ENCODE results near the gene SPON1. TPM values are rescaled to one million over a fixed set of nuclear protein-coding genes. Genes with fewer than 3 reads are reported as not detected.
"Not testable (repeated sequence)": the region's sequence is repeated elsewhere in the genome, so short reads cannot be mapped to it uniquely, and the experiment has no call there.

Gene SPON1
- total RNA-seq, 2 experiments from 2014 or later = 0.22 to 0.31 TPM

GRCh38 chr11:13929395-13929891 lies 33.1 kb upstream of the SPON1 start:
- ChIA-PET POLR2A (no interaction called here), CTCF (no interaction called here)
- Mint-ChIP-seq H3K36me3 (peaks cover 5% of the 10 kb centered on the region), H3K4me3 (no peak overlapping the region), H3K9me3 (peaks cover 16% of the 10 kb centered on the region), H3K4me1 (ENCODE audit: low read depth) (peaks cover 26% of the 10 kb centered on the region), H3K27me3 (no peaks in the 10 kb centered on the region), H3K27ac (no peak overlapping the region)
- intact Hi-C loops (cut with micrococcal nuclease) = loop anchor here (2.0 kb wide), 1 partner anchor 61 kb away; no protein-coding TSS in a partner anchor
- no peak for DNase-seq

- H3K27ac Mint-ChIP-seq = no peak overlapping the region
Observed at GRCh38 chr11:13931356-13931755, 31.2 kb upstream of the SPON1 start.

GRCh38 chr11:13937154-13937553 lies 25.4 kb upstream of the SPON1 start:
- DNase-seq; intact Hi-C loops (cut with micrococcal nuclease); POLR2A ChIA-PET; H3K27ac Mint-ChIP-seq; H3K36me3 Mint-ChIP-seq; CTCF ChIA-PET; H3K4me3 Mint-ChIP-seq; H3K27me3 Mint-ChIP-seq: not testable (repeated sequence)
- Mint-ChIP-seq H3K4me1 (ENCODE audit: low read depth) (peaks cover 33% of the 10 kb centered on the region), H3K9me3 (peaks cover 33% of the 10 kb centered on the region)

More at GRCh38 chr11:13931356-13931755, 31.2 kb upstream of the SPON1 start:
- no peaks in the 10 kb centered on the region for H3K27me3 Mint-ChIP-seq
- peaks cover 5% of the 10 kb centered on the region for H3K36me3 Mint-ChIP-seq
- no peak for DNase-seq
- ChIA-PET POLR2A (no interaction called here), CTCF (interaction anchor here (0.6 kb wide), 1 partner anchor 286 kb away, joined by 3 read pairs; no protein-coding TSS in a partner anchor)
- H3K9me3 Mint-ChIP-seq = peaks cover 20% of the 10 kb centered on the region
- no peak overlapping the region for H3K4me3 Mint-ChIP-seq
- intact Hi-C loops (cut with micrococcal nuclease) = no loop called here
- H3K4me1 Mint-ChIP-seq (ENCODE audit: low read depth) = peaks cover 12% of the 10 kb centered on the region

- peak; percentile 25 for DNase-seq
- H3K36me3 Mint-ChIP-seq; H3K4me3 Mint-ChIP-seq; H3K27me3 Mint-ChIP-seq; H3K27ac Mint-ChIP-seq; intact Hi-C loops (cut with micrococcal nuclease); POLR2A ChIA-PET: not testable (repeated sequence)
- Mint-ChIP-seq H3K4me1 (ENCODE audit: low read depth) (peaks cover 42% of the 10 kb centered on the region), H3K9me3 (peaks cover 26% of the 10 kb centered on the region)
- CTCF ChIA-PET = interaction anchor here (1.0 kb wide), 1 partner anchor 312 kb away, joined by 4 read pairs; no protein-coding TSS in a partner anchor
Observed at GRCh38 chr11:13938829-13939228, 23.7 kb upstream of the SPON1 start.

- Mint-ChIP-seq H3K27ac (peak overlapping the region; percentile 34), H3K36me3 (peaks cover 5% of the 10 kb centered on the region), H3K9me3 (peaks cover 17% of the 10 kb centered on the region), H3K27me3 (no peaks in the 10 kb centered on the region), H3K4me1 (ENCODE audit: low read depth) (peaks cover 45% of the 10 kb centered on the region), H3K4me3 (no peak overlapping the region)
- ChIA-PET POLR2A (no interaction called here), CTCF (interaction anchor here (0.5 to 1.0 kb wide), 4 partner anchors 10 to 168 kb away, joined by 3 read pairs; no protein-coding TSS in a partner anchor)
- DNase-seq = peak; percentile 42
- intact Hi-C loops (cut with micrococcal nuclease) = loop anchor here (5.0 kb wide), 1 partner anchor 78 kb away; no protein-coding TSS in a partner anchor
Observed at GRCh38 chr11:13939961-13940906, 22.3 kb upstream of the SPON1 start.

- Mint-ChIP-seq H3K9me3 (peaks cover 17% of the 10 kb centered on the region), H3K4me1 (ENCODE audit: low read depth) (peaks cover 45% of the 10 kb centered on the region), H3K36me3 (peaks cover 5% of the 10 kb centered on the region), H3K27me3 (no peaks in the 10 kb centered on the region), H3K4me3 (no peak overlapping the region), H3K27ac (peak overlapping the region; percentile 34)
- POLR2A ChIA-PET = no interaction called here
- DNase-seq = no peak
- intact Hi-C loops (cut with micrococcal nuclease) = loop anchor here (5.0 kb wide), 1 partner anchor 79 kb away; no protein-coding TSS in a partner anchor
- CTCF ChIA-PET = interaction anchor here (0.5 to 1.0 kb wide), 3 partner anchors 11 to 169 kb away, joined by 3 read pairs; no protein-coding TSS in a partner anchor
Observed at GRCh38 chr11:13940907-13941256, 21.6 kb upstream of the SPON1 start.

GRCh38 chr11:13941775-13942174 lies 20.7 kb upstream of the SPON1 start:
- POLR2A ChIA-PET = no interaction called here
- Mint-ChIP-seq H3K4me1 (ENCODE audit: low read depth) (peaks cover 45% of the 10 kb centered on the region), H3K4me3 (no peak overlapping the region), H3K9me3 (peaks cover 13% of the 10 kb centered on the region), H3K27ac (no peak overlapping the region), H3K36me3 (peaks cover 1% of the 10 kb centered on the region), H3K27me3 (no peaks in the 10 kb centered on the region)
- no peak for DNase-seq
- intact Hi-C loops (cut with micrococcal nuclease) = loop anchor here (5.0 kb wide), 1 partner anchor 79 kb away; no protein-coding TSS in a partner anchor
- CTCF ChIA-PET = no interaction called here

- H3K9me3 Mint-ChIP-seq = peaks cover 8% of the 10 kb centered on the region
- H3K36me3 Mint-ChIP-seq = peaks cover 1% of the 10 kb centered on the region
- no peak overlapping the region for H3K27ac Mint-ChIP-seq
- ChIA-PET CTCF (interaction anchor here (3.5 kb wide), 1 partner anchor 170 kb away, joined by 13 read pairs; no protein-coding TSS in a partner anchor), POLR2A (no interaction called here)
- DNase-seq = no peak
- peaks cover 47% of the 10 kb centered on the region for H3K4me1 Mint-ChIP-seq (ENCODE audit: low read depth)
- no peak overlapping the region for H3K4me3 Mint-ChIP-seq
- intact Hi-C loops (cut with micrococcal nuclease) = loop anchor here (5.0 kb wide), 1 partner anchor 80 kb away; no protein-coding TSS in a partner anchor
- H3K27me3 Mint-ChIP-seq = no peaks in the 10 kb centered on the region
Observed at GRCh38 chr11:13942378-13942777, 20.1 kb upstream of the SPON1 start.

- CTCF ChIA-PET = interaction anchor here (1.4 to 3.5 kb wide), 2 partner anchors 14 to 171 kb away, joined by 6 to 13 read pairs; no protein-coding TSS in a partner anchor
- intact Hi-C loops (cut with micrococcal nuclease) = loop anchor here (5.0 kb wide), 1 partner anchor 81 kb away; no protein-coding TSS in a partner anchor
- Mint-ChIP-seq H3K9me3 (peaks cover 4% of the 10 kb centered on the region), H3K4me3 (no peak overlapping the region), H3K27me3 (no peaks in the 10 kb centered on the region), H3K27ac (no peak overlapping the region), H3K36me3 (peaks cover under 1% of the 10 kb centered on the region), H3K4me1 (ENCODE audit: low read depth) (peaks cover 46% of the 10 kb centered on the region)
- POLR2A ChIA-PET = no interaction called here
- no peak for DNase-seq
Observed at GRCh38 chr11:13942971-13943381, 19.5 kb upstream of the SPON1 start.

- no peaks in the 10 kb centered on the region for H3K36me3 Mint-ChIP-seq
- H3K4me3 Mint-ChIP-seq = no peak overlapping the region
- intact Hi-C loops (cut with micrococcal nuclease) = loop anchor here (5.0 kb wide), 1 partner anchor 82 kb away; no protein-coding TSS in a partner anchor
- H3K9me3 Mint-ChIP-seq = no peaks in the 10 kb centered on the region
- H3K27ac Mint-ChIP-seq = no peak overlapping the region
- POLR2A ChIA-PET = no interaction called here
- CTCF ChIA-PET = interaction anchor here (1.4 to 3.5 kb wide), 2 partner anchors 12 to 172 kb away, joined by 6 to 13 read pairs; no protein-coding TSS in a partner anchor
- DNase-seq = no peak
- no peaks in the 10 kb centered on the region for H3K27me3 Mint-ChIP-seq
- peaks cover 40% of the 10 kb centered on the region for H3K4me1 Mint-ChIP-seq (ENCODE audit: low read depth)
Observed at GRCh38 chr11:13944016-13944415, 18.5 kb upstream of the SPON1 start.

- Mint-ChIP-seq H3K27me3 (no peaks in the 10 kb centered on the region), H3K4me1 (ENCODE audit: low read depth) (peaks cover 31% of the 10 kb centered on the region), H3K27ac (no peak overlapping the region), H3K9me3 (no peaks in the 10 kb centered on the region), H3K4me3 (no peak overlapping the region), H3K36me3 (no peaks in the 10 kb centered on the region)
- ChIA-PET CTCF (interaction anchor here (1.3 to 3.5 kb wide), 2 partner anchors 11 to 173 kb away, joined by 3 to 13 read pairs; no protein-coding TSS in a partner anchor), POLR2A (no interaction called here)
- no peak for DNase-seq
- intact Hi-C loops (cut with micrococcal nuclease) = loop anchor here (5.0 kb wide), 1 partner anchor 83 kb away; no protein-coding TSS in a partner anchor
Observed at GRCh38 chr11:13944911-13945425, 17.6 kb upstream of the SPON1 start.

GRCh38 chr11:13947379-13947778 lies 15.1 kb upstream of the SPON1 start:
- no peaks in the 10 kb centered on the region for H3K9me3 Mint-ChIP-seq
- H3K4me1 Mint-ChIP-seq (ENCODE audit: low read depth) = peaks cover 17% of the 10 kb centered on the region
- H3K4me3 Mint-ChIP-seq = no peak overlapping the region
- DNase-seq = no peak
- H3K36me3 Mint-ChIP-seq = no peaks in the 10 kb centered on the region
- intact Hi-C loops (cut with micrococcal nuclease) = no loop called here
- no peak overlapping the region for H3K27ac Mint-ChIP-seq
- ChIA-PET POLR2A (no interaction called here), CTCF (interaction anchor here (0.9 to 1.0 kb wide), 2 partner anchors 10 to 175 kb away, joined by 4 to 5 read pairs; no protein-coding TSS in a partner anchor)
- H3K27me3 Mint-ChIP-seq = no peaks in the 10 kb centered on the region
